ENCODE data around the gene RRBP1. TPM values are rescaled to one million over a fixed set of nuclear protein-coding genes. Genes with fewer than 3 reads are reported as not detected.

Gene RRBP1
- total and polyA plus RNA-seq, 2 donors from 2014 or later: 83.4 to 231 TPM

GRCh38 chr20:17605131-17605660, 76.8 kb downstream of the RRBP1 start:
- no peaks in the 10 kb centered on the region for H3K9me3 ChIP-seq (ENCODE audit: control insufficient read depth in 2 of 3, insufficient read depth in 1 of 3, low read length in 3 of 3)
- H3K36me3 ChIP-seq (ENCODE audit: control insufficient read depth in 2 of 3, insufficient read depth in 3 of 3, low read length in 3 of 3): peaks cover 6 to 13% (median 9%) of the 10 kb centered on the region in 3 donors
- H3K4me1 ChIP-seq (ENCODE audit: control insufficient read depth in 2 of 3, insufficient read depth in 2 of 3, low read depth in 1 of 3, low read length in 3 of 3): peaks cover 2 to 23% (median 20%) of the 10 kb centered on the region in 3 donors
- H3K27ac ChIP-seq (ENCODE audit: low read depth in 2 of 2, low read length in 2 of 2): peak overlapping the region; percentile 14 to 26
- intact Hi-C loops (cut with DNase I): no loop called here
- H3K9ac ChIP-seq (ENCODE audit: low read length in 3 of 3): no peak overlapping the region
- no peak for TF ChIP-seq CTCF (IDR thresholded peaks at IDR 0.05; ENCODE audit: borderline replicate concordance, extremely low read depth, insufficient read depth)
- no peaks in the 10 kb centered on the region for H3K27me3 ChIP-seq (ENCODE audit: control insufficient read depth, insufficient read depth, low read length)
- DNase-seq: peak in 2 of 5 donors; percentile 24 to 41
- no peak overlapping the region for H3K4me3 ChIP-seq (ENCODE audit: low read length in 3 of 3)
- no peak for FAIRE-seq

GRCh38 chr20:17602493-17602892, 79.5 kb downstream of the RRBP1 start:
- H3K27ac ChIP-seq (ENCODE audit: low read depth in 2 of 2, low read length in 2 of 2): no peak overlapping the region
- H3K9ac ChIP-seq (ENCODE audit: low read length in 3 of 3): no peak overlapping the region
- H3K9me3 ChIP-seq (ENCODE audit: control insufficient read depth in 2 of 3, insufficient read depth in 1 of 3, low read length in 3 of 3): no peaks in the 10 kb centered on the region
- TF ChIP-seq CTCF (IDR thresholded peaks at IDR 0.05; ENCODE audit: borderline replicate concordance, extremely low read depth, insufficient read depth): no peak
- peaks cover 2 to 25% (median 23%) of the 10 kb centered on the region in 3 donors for H3K4me1 ChIP-seq (ENCODE audit: control insufficient read depth in 2 of 3, insufficient read depth in 2 of 3, low read depth in 1 of 3, low read length in 3 of 3)
- no peak for FAIRE-seq
- H3K4me3 ChIP-seq (ENCODE audit: low read length in 3 of 3): no peak overlapping the region
- H3K36me3 ChIP-seq (ENCODE audit: control insufficient read depth in 2 of 3, insufficient read depth in 3 of 3, low read length in 3 of 3): peaks cover under 1 to 5% (median 2%) of the 10 kb centered on the region in 3 donors
- no peaks in the 10 kb centered on the region for H3K27me3 ChIP-seq (ENCODE audit: control insufficient read depth, insufficient read depth, low read length)
- no peak for DNase-seq
- intact Hi-C loops (cut with DNase I): no loop called here

GRCh38 chr20:17601957-17602356, 80.1 kb downstream of the RRBP1 start:
- no peak for FAIRE-seq
- DNase-seq: peak in 1 of 5 donors; percentile 11
- TF ChIP-seq CTCF (IDR thresholded peaks at IDR 0.05; ENCODE audit: borderline replicate concordance, extremely low read depth, insufficient read depth): no peak

More at GRCh38 chr20:17601957-17602356, 80.1 kb downstream of the RRBP1 start:
- Histone ChIP-seq H3K4me1 (ENCODE audit: control insufficient read depth in 2 of 3, insufficient read depth in 2 of 3, low read depth in 1 of 3, low read length in 3 of 3) (peaks cover 2 to 25% (median 23%) of the 10 kb centered on the region in 3 donors), H3K27ac (ENCODE audit: low read depth in 2 of 2, low read length in 2 of 2) (peak overlapping the region in 1 of 2 donors; percentile 7), H3K9me3 (ENCODE audit: control insufficient read depth in 2 of 3, insufficient read depth in 1 of 3, low read length in 3 of 3) (no peaks in the 10 kb centered on the region), H3K9ac (ENCODE audit: low read length in 3 of 3) (peak overlapping the region in 1 of 3 donors; percentile 34), H3K27me3 (ENCODE audit: control insufficient read depth, insufficient read depth, low read length) (no peaks in the 10 kb centered on the region), H3K4me3 (ENCODE audit: low read length in 3 of 3) (no peak overlapping the region), H3K36me3 (ENCODE audit: control insufficient read depth in 2 of 3, insufficient read depth in 3 of 3, low read length in 3 of 3) (peaks cover 0 to 5% (median 2%) of the 10 kb centered on the region in 3 donors)
- intact Hi-C loops (cut with DNase I): no loop called here
